NK-92 (cell line): ENCODE results near the gene SYNDIG1.

Source experiments
- DNase-seq: peaks from one replicate; lab custom pipeline; 2025; ENCODE audit not compliant: unreplicated experiment; lab: John Stamatoyannopoulos, UW

Gene SYNDIG1

GRCh38 chr20:24559114-24559732 lies 89.8 kb downstream of the SYNDIG1 start:
- DNase-seq: no peak

- no peak for DNase-seq
Measured at GRCh38 chr20:24560571-24561491, 91.4 kb downstream of the SYNDIG1 start.

GRCh38 chr20:24565835-24566351 lies 96.5 kb downstream of the SYNDIG1 start:
- DNase-seq: no peak

- no peak for DNase-seq
Measured at GRCh38 chr20:24566656-24567055, 97.2 kb downstream of the SYNDIG1 start.

GRCh38 chr20:24567508-24567907 lies 98.1 kb downstream of the SYNDIG1 start:
- no peak for DNase-seq

- DNase-seq: no peak
Measured at GRCh38 chr20:24568842-24569241, 99.4 kb downstream of the SYNDIG1 start.

- DNase-seq: no peak
Measured at GRCh38 chr20:24571159-24571558, 101.7 kb downstream of the SYNDIG1 start.

GRCh38 chr20:24572140-24572539 lies 102.7 kb downstream of the SYNDIG1 start:
- no peak for DNase-seq

GRCh38 chr20:24572862-24573261 lies 103.4 kb downstream of the SYNDIG1 start:
- DNase-seq: no peak

- no peak for DNase-seq
Measured at GRCh38 chr20:24573557-24573956, 104.1 kb downstream of the SYNDIG1 start.

- DNase-seq: no peak
Measured at GRCh38 chr20:24574307-24574706, 104.9 kb downstream of the SYNDIG1 start.

GRCh38 chr20:24574797-24575196 lies 105.4 kb downstream of the SYNDIG1 start:
- DNase-seq: no peak

- no peak for DNase-seq
Measured at GRCh38 chr20:24575811-24576210, 106.4 kb downstream of the SYNDIG1 start.

GRCh38 chr20:24576447-24576846 lies 107.0 kb downstream of the SYNDIG1 start:
- no peak for DNase-seq

- DNase-seq: no peak
Measured at GRCh38 chr20:24577271-24577909, 108.0 kb downstream of the SYNDIG1 start.

- no peak for DNase-seq
Measured at GRCh38 chr20:24578567-24579415, 109.4 kb downstream of the SYNDIG1 start.

- no peak for DNase-seq
Measured at GRCh38 chr20:24579475-24579874, 110.0 kb downstream of the SYNDIG1 start.

GRCh38 chr20:24580006-24580405 lies 110.6 kb downstream of the SYNDIG1 start:
- no peak for DNase-seq

- DNase-seq: no peak
Measured at GRCh38 chr20:24580855-24581254, 111.4 kb downstream of the SYNDIG1 start.

- no peak for DNase-seq
Measured at GRCh38 chr20:24581443-24582170, 112.2 kb downstream of the SYNDIG1 start.
